Measurements from ENCODE around the gene TMEM132D.

DNA sequence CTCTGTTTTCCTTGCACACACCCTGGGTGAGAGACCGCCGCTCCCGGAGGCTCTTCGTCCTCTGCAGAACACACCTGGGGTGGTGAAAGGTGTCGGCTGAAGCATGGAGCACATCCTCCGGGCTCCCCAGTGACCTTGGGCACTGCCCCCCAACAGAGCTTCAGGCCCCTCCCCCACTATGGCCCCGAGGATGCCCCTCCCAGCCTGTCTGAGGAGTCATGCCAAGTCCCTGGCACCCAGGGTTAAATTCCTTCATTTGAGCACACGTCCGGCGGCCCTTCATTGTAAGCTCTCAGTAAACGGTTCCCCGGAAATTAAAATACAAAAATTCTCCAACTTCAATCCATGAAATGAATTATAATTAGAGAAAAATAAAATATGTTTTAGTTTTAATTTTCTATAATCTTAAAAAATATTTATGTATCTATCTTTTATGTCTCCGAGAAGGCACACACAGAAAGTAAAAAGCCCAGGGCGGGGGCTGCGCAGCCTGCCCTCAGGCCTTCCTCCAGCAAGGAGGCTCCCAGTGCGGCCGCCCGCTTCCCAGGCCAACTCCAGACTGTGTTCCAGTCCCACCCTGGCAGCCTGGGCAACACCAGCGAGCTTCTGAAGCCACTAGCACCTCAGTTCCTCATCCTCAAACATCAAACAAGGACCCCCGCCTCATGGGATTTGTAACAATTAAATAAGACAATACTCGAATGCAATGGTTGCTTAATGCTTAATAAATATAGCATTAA, 63.5 kb downstream of the TMEM132D start:
- TF ChIP-seq POLR2A (IDR thresholded peaks at IDR 0.05; ENCODE audit: low read length) = no peak
- TF ChIP-seq GATA1 (IDR thresholded peaks at IDR 0.05; ENCODE audit: low read depth, low read length) = no peak

Data from erythroblast (primary cell).